ENCODE results near the gene XRCC4. TPM values are rescaled to one million over a fixed set of nuclear protein-coding genes. Genes with fewer than 3 reads are reported as not detected.
"Not testable (repeated sequence)": the region's sequence is repeated elsewhere in the genome, so short reads cannot be mapped to it uniquely, and the experiment has no call there.

Gene XRCC4
- total RNA-seq, 2 donors from 2014 or later, result 6.4 to 6.8 TPM

GRCh38 chr5:83059341-83059740 lies 18.0 kb upstream of the XRCC4 start:
- H3K36me3 ChIP-seq, result peaks cover 16% of the 10 kb centered on the region
- DNase-seq (ENCODE audit: low spot score), result no peak
- no peak for TF ChIP-seq CTCF (IDR thresholded peaks at IDR 0.05)
- no peaks in the 10 kb centered on the region for H3K9me3 ChIP-seq
- peaks cover 0 to 4% of the 10 kb centered on the region in 2 donors for H3K4me1 ChIP-seq
- H3K4me3 ChIP-seq, result no peak overlapping the region
- H3K27ac ChIP-seq, result no peak overlapping the region
- no peaks in the 10 kb centered on the region for H3K27me3 ChIP-seq

- peaks cover 8% of the 10 kb centered on the region for H3K36me3 ChIP-seq
- no peaks in the 10 kb centered on the region for H3K9me3 ChIP-seq
- H3K4me1 ChIP-seq, result peaks cover 0 to 24% of the 10 kb centered on the region in 2 donors
- H3K27me3 ChIP-seq, result no peaks in the 10 kb centered on the region
- H3K27ac ChIP-seq, result no peak overlapping the region
- no peak overlapping the region for H3K4me3 ChIP-seq
- DNase-seq (ENCODE audit: low spot score), result no peak
- no peak for TF ChIP-seq CTCF (IDR thresholded peaks at IDR 0.05)
Observed at GRCh38 chr5:83066548-83067110, 10.7 kb upstream of the XRCC4 start.

- not testable (repeated sequence) for DNase-seq (ENCODE audit: low spot score); H3K27ac ChIP-seq; H3K27me3 ChIP-seq; H3K9me3 ChIP-seq; H3K36me3 ChIP-seq; H3K4me3 ChIP-seq
- H3K4me1 ChIP-seq, result peaks cover 0 to 31% of the 10 kb centered on the region in 2 donors
Observed at GRCh38 chr5:83067377-83067776, 10.0 kb upstream of the XRCC4 start.

- H3K4me1 ChIP-seq, result peaks cover 0 to 46% of the 10 kb centered on the region in 2 donors
- H3K9me3 ChIP-seq, result no peaks in the 10 kb centered on the region
- no peak for TF ChIP-seq CTCF (IDR thresholded peaks at IDR 0.05)
- H3K4me3 ChIP-seq, result no peak overlapping the region
- H3K36me3 ChIP-seq, result peaks cover 4% of the 10 kb centered on the region
- DNase-seq (ENCODE audit: low spot score), result no peak
- no peak overlapping the region for H3K27ac ChIP-seq
- H3K27me3 ChIP-seq, result no peaks in the 10 kb centered on the region
Observed at GRCh38 chr5:83069096-83069799, 8.1 kb upstream of the XRCC4 start.

GRCh38 chr5:83071286-83072051 lies 5.9 kb upstream of the XRCC4 start:
- H3K36me3 ChIP-seq, result no peaks in the 10 kb centered on the region
- no peak overlapping the region for H3K4me3 ChIP-seq
- H3K27me3 ChIP-seq, result no peaks in the 10 kb centered on the region
- H3K4me1 ChIP-seq, result peaks cover 0 to 68% of the 10 kb centered on the region in 2 donors
- H3K9me3 ChIP-seq, result no peaks in the 10 kb centered on the region
- no peak for TF ChIP-seq CTCF (IDR thresholded peaks at IDR 0.05)
- no peak overlapping the region for H3K27ac ChIP-seq
- no peak for DNase-seq (ENCODE audit: low spot score)

GRCh38 chr5:83072966-83073365 lies 4.4 kb upstream of the XRCC4 start:
- H3K4me3 ChIP-seq, result no peak overlapping the region
- no peak for DNase-seq (ENCODE audit: low spot score)
- peaks cover 0 to 71% of the 10 kb centered on the region in 2 donors for H3K4me1 ChIP-seq
- TF ChIP-seq CTCF (IDR thresholded peaks at IDR 0.05), result no peak
- no peaks in the 10 kb centered on the region for H3K9me3 ChIP-seq
- H3K27ac ChIP-seq, result peak overlapping the region in 1 of 2 donors; percentile 52
- H3K27me3 ChIP-seq, result no peaks in the 10 kb centered on the region
- H3K36me3 ChIP-seq, result no peaks in the 10 kb centered on the region
